COLO668 (cell line): ENCODE data around the gene INSM1.
A peak's percentile ranks its signal among the peaks of the same experiment; 100 is the strongest.

Source experiments
- DNase-seq: peaks from one replicate; lab custom pipeline; 2025; ENCODE audit not compliant: unreplicated experiment; lab: John Stamatoyannopoulos, UW

INSM1 gene

DNA sequence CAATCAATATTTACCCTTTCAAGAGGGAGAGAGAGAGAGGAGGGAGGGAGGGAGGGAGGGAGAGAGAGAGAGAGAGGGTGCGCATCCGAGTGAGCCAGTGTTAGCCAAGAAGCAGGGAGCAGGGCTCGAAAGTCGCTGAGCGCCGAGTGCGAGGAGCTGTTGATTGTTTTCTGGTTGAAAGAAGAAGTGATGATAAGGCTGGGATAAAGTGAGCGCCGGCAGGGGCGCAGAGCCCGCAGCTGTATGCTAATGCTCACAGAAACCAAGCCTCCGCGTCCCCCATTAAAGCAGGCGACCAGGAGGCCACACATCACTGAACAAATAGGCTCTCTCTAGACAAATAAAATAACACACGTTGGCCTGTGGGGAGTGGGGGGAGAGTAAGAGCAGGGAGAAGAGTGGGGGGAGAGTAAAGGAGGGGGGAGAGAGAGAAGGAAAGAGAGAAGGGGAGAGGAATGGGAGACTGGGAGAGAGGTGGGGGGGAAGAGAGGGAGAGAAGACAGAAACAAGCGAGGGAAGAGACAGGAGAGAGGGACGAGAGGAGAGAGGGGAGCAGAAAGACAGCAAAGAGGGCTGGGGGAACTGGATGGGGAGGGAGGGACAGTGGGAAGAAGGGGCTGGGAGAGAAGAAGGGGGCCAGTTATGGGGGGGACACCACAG is 5.0 kb upstream of the INSM1 start:
- peak; percentile 96 for DNase-seq

DNA sequence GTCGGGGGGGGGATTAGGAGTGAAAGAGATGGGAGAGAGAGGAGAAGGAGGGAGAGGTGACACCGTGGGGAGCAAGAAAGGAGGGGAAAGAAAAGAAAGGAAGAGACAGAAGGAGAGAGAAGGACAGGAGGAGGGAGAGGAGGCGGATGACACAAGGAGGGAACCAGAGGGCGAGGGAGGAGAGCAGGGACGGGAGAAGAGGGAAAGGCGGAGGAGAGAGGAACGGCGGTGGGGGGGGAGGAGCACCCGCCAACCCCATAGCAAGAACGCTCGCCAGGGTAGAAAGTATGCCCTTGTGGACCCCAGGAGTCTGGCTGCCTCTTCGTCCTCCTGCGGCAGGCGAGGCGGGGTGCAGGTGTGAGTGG is 4.5 kb upstream of the INSM1 start:
- peak; percentile 79 for DNase-seq

DNA sequence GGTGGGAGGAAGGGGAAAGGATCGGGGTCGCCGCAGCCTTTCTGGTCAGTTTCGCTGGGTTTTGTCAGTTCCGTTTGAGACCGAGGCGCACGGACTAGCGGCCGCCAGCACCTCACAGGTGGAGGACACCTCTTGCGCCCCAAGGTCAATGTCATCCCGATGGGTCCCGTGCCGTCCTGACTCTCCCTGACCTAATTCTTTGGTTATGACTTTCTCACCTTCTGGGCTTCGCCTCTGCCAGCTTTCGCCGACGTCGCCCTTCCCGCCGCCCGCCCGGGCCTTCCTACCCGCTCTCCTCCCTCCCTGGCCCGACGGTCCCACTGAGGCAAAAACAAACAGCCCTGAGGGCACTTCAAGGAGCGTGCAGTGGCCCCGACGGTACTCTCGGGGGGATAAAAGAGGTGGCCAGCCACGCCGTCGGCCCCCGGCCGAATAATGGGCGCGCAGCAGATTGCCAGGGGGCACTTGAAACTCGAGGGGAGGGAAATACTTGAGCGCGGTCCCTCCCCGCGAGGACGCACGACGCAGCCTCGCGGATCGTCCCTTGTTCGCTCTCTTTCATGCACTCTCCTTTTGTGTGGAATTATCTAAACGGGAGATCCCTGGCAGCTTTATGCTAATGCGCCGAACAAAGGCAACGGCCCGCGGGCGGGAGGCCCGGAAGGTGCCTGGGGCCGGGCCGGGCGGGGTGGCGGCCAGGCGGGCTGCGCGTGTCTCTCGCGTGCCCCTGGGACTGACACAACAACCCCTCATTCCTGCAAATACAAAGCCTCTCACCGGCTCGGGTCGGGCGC is 3.9 kb upstream of the INSM1 start:
- DNase-seq: peak; percentile 98

- peak; percentile 85 for DNase-seq
Observed at GRCh38 chr20:20364593-20365479, 3.1 kb upstream of the INSM1 start.

DNA sequence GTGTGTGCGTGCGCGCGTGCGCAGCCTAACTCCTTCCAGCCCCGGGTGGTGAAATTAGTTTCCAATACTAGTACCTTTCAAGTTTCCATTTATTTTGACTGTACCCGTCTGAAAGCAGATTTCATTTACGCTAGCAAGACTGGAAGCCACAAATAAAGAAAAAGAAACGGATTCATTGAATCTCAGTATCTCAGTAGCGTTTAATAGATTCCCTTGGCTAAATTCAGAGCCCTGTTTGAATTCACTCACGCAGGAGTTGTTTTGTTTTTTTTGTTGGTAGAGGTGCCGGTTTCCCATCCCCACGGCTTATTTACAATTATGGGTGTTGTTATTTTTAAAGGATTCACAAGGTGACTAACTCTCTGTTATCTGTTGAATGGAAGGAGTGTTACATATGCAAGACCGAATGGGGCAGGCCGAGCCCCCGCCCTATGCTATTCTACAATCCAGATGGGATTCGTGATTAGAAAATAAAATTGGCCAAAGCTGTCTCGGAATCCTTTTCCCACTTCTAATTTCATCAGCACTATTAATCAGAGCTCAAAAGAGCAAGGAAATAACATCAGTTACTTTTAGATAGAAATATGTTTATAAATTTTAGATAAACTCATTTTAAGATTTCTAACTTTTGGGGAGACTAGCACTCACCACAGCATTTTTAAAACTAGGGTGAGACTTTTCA is 2.3 kb upstream of the INSM1 start:
- DNase-seq: peak; percentile 48

DNA sequence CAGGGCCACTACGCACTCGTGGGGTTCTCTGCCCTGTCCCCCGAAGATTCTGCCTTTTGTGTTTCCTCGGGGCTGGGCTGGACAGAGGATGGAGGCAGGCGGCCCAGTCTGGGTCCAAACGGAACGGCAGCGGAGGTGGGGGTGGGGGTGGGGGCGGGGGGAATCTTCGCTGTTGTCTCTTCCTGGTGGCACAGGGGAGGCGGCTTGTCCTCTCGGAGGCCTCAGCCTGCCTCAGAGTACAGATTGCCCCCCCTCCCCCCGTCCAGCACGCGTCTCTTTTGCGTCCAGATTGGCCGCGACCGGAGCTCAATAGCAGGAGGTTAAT is 1.4 kb upstream of the INSM1 start:
- peak; percentile 92 for DNase-seq

- DNase-seq: peak; percentile 88
Observed at GRCh38 chr20:20366876-20367574, 879 bp upstream of the INSM1 start.

- peak; percentile 83 for DNase-seq
Observed at GRCh38 chr20:20368418-20369249, 730 bp downstream of the INSM1 start.

DNA sequence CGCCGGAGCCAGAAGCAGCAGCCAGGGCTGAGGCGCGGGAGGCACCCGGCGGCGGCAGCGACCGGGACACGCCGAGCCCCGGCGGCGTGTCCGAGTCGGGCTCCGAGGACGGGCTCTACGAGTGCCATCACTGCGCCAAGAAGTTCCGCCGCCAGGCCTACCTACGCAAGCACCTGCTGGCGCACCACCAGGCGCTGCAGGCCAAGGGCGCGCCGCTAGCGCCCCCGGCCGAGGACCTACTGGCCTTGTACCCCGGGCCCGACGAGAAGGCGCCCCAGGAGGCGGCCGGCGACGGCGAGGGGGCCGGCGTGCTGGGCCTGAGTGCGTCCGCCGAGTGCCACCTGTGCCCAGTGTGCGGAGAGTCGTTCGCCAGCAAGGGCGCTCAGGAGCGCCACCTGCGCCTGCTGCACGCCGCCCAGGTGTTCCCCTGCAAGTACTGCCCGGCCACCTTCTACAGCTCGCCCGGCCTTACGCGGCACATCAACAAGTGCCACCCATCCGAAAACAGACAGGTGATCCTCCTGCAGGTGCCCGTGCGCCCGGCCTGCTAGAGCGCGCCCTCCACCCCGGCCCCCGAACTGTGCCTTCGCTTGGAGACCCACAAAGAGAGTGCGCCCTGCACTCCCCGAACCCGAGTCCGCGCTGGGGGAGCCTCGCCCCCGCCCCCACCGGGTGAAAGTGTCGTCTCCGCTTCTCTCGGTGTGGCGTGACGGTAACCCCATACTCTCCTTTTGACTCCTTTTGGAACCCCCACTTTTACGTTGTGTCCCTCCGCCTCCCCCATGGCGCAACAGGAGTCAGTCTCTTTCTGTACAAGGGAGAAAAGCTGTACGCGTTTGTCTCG is 1.6 kb downstream of the INSM1 start:
- DNase-seq: peak; percentile 92

DNA sequence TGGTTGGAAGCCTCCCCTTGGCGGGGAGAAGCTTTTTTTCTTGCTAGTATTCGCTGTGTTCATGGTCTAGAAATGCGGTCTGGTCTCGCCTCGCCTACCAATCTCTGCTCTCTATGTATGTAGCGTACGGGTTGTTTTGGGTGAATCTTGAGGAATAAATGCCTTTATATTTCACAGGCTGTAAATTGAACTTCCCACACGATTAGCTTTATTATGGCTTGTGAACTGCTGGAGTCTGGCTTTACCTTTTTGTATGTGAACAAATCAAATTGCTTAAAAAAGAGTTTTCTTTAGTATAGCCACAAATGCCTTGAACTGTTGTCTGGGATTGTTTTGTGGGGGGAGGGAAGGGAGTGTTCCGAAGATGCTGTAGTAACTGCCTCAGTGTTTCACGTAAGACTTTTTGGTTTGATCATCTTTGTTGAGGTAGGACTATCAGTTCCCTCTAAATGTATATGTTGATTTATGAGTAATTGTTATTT is 2.2 kb downstream of the INSM1 start:
- DNase-seq: no peak

DNA sequence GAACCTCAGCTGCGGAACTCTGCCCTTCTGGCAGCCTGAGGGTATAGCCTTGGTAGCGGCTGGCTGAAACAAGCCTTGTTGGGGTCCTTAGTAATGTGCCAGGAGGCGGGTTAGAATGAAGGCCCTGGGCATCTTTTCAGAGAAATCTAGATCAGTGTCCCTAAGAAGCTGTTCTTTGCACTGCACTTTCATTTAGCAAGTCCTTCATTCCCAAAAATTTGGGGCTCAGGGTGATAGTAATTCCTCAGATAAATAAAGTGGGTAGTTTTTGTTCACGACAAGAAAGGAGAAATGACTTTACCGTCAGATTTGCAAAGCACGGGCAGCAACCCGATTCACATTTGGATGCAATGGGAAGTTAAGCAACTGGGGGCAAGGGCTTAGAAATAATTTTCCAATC is 3.2 kb downstream of the INSM1 start:
- no peak for DNase-seq

- no peak for DNase-seq
Observed at GRCh38 chr20:20371681-20372080, 3.8 kb downstream of the INSM1 start.

DNA sequence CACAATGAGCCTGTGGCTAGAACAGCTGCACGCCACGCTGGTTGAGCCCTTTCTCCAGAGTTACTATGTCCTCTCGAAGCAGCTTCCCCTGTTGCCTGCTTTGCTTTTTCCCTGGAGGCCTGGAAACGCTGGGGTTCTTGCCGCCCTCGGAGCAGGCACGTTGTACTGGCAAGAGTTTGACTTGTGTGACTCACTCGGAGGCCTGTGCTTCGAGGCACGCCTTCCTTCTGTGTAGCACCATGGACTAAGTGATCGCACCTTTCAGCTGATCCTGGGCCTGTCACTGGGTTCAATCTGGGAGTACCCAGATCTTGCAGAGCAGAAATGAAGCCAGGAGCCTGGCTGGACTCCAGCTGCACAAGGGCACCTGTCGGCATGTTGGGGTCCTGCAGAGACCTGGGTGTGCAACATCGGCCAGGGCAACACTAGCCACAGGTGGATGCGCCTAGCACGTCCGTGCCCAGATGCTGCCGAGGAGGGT is 5.2 kb downstream of the INSM1 start:
- peak; percentile 57 for DNase-seq

DNA sequence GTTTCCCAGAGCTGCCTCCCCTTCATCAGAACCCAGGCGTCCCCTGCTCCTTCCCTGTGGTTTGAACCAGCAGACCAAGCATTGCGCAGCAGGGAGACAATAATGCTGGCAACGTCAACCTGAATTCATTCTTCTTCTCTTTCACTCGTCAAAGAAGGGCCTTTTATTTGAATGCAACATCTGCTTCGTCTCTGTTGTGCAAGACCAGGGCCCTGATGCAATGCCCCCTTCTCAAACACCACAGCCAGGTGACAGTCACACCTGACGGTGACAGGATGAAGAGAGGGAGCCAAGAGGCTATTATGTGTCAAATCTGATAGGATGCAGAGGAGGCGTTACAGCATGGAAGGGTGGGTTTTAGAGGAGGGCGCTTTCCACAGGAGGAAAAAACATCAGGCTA is 8.0 kb downstream of the INSM1 start:
- peak; percentile 85 for DNase-seq

GRCh38 chr20:20386192-20386591 is 18.3 kb downstream of the INSM1 start:
- no peak for DNase-seq

DNA sequence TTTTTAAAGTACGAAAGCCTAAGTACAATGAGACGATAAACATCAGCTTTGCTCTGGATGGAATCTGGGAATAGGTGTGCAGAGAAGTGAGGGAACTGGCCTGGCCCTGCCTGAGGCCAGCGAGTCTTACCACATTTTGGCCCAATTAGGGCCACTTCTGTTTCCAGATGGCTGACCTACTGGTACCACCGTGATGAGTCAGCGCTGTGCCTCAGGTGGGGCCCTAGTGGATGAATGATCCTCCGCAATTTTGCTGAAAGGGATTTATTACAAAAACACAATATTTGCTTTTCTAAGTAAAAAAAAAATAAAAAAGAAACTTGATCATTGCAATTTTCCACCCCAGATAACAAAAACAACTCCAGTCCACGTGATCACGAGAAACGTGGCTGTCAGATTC is 22.5 kb downstream of the INSM1 start:
- no peak for DNase-seq

- DNase-seq: no peak
Observed at GRCh38 chr20:20391115-20391514, 23.2 kb downstream of the INSM1 start.

- DNase-seq: no peak
Observed at GRCh38 chr20:20391766-20392165, 23.9 kb downstream of the INSM1 start.
